HepG2 (cell line): ENCODE measurements around the gene CRADD. TPM values are rescaled to one million over a fixed set of nuclear protein-coding genes. Genes with fewer than 3 reads are reported as not detected.

Experiments
- ATAC-seq: fragments of 200-7000 bp; cut with Tn5 transposase; 3 replicates; pipeline ENCODE4 v1.9.1; 2020; ENCODE audit warnings: mild to moderate bottlenecking, moderate library complexity
- BruUV-seq: library from RNA; stranded (reverse); fragments of 400-500 nt; replicated peaks from 2 replicates; lab custom pipeline; 2021; lab: Mats Ljungman, UMichigan
- CTCF ChIA-PET: fragments of 300-600 bp; formaldehyde crosslinking; extraction: SDS; loops from one replicate; lab custom pipeline; 2021; ENCODE audit warnings: low total read pairs, inconsistent platforms, low intra/inter-chr PET ratio; lab: Yijun Ruan, JAX
- POLR2A ChIA-PET: fragments of 350-600 bp; sonication (Branson Sonifier 250); formaldehyde crosslinking; loops from one replicate; lab custom pipeline; 2020; ENCODE audit warnings: antibody characterized with exemption, inconsistent platforms; lab: Yijun Ruan, JAX
- DNase-seq: peaks from one replicate; pipeline ENCODE4 v3.0.0-alpha.2; 2015; ENCODE audit warnings: low spot score
- FAIRE-seq: peaks from 3 replicates; lab custom pipeline; 2011; peaks lifted over from hg19 to GRCh38; lab: Jason Lieb, UNC
- H2AFZ ChIP-seq: one replicate; pipeline ENCODE4 v1.6.1; 2011; ENCODE audit warnings: low read length, inconsistent platforms
- H3K27ac ChIP-seq: fragments of 300-600 bp; 3 replicates; pipeline ENCODE4 v1.8.0; 2011; ENCODE audit warnings: mixed run types, mild to moderate bottlenecking, mixed read lengths, low read length, inconsistent platforms; ENCODE audit not compliant: insufficient read depth; ENCODE audit errors: extremely low read length
- H3K27me3 ChIP-seq, 2 experiments: fragments of 200-600 bp in 1 of 2; 2 replicates in 1 of 2; 3 replicates in 1 of 2; pipeline versions ENCODE4 v1.6.0 to v1.8.0; 2011; ENCODE audit warnings: low read length in 2 of 2, mild to moderate bottlenecking in 2 of 2, moderate library complexity in 2 of 2, inconsistent platforms in 1 of 2; ENCODE audit not compliant: insufficient read depth in 2 of 2, control insufficient read depth in 1 of 2
- H3K36me3 ChIP-seq, 2 experiments: fragments of 200-600 bp in 1 of 2; replicated peaks in 1 of 2; 2 replicates in 1 of 2; 3 replicates in 1 of 2; pipeline versions ENCODE4 v1.5.1 to v1.8.0; 2011; ENCODE audit warnings: low read length in 2 of 2, inconsistent platforms in 1 of 2; ENCODE audit not compliant: insufficient read depth in 2 of 2, control insufficient read depth in 1 of 2
- H3K4me1 ChIP-seq: 2 replicates; pipeline ENCODE4 v1.5.1; 2012; ENCODE audit warnings: low read length, inconsistent platforms; ENCODE audit not compliant: insufficient read depth
- H3K4me2 ChIP-seq: 2 replicates; pipeline ENCODE4 v1.6.0; 2011; ENCODE audit warnings: low read depth, low read length, inconsistent platforms
- H3K4me3 ChIP-seq, 3 experiments: fragments of 200-600 bp in 1 of 3; sonication (generic), shearing (Covaris generic) in 1 of 3; replicated peaks in 1 of 3; 2 replicates each; pipeline ENCODE4 v1.5.1; 2011 to 2016; ENCODE audit warnings: low read length in 3 of 3, inconsistent platforms in 2 of 3, low read depth in 2 of 3, mild to moderate bottlenecking in 2 of 3, control low read depth in 1 of 3, mixed read lengths in 1 of 3; ENCODE audit not compliant: insufficient read depth in 1 of 3
- H3K79me2 ChIP-seq: one replicate; pipeline ENCODE4 v1.6.1; 2011; ENCODE audit warnings: low read length, inconsistent platforms; ENCODE audit not compliant: insufficient read depth
- H3K9ac ChIP-seq: 2 replicates; pipeline ENCODE4 v1.6.0; 2011; ENCODE audit warnings: mild to moderate bottlenecking, low read depth, low read length, inconsistent platforms; ENCODE audit not compliant: insufficient read depth
- H3K9me3 ChIP-seq: 2 replicates; pipeline ENCODE4 v1.5.1; 2012; ENCODE audit warnings: mild to moderate bottlenecking, low read length
- H4K20me1 ChIP-seq: 2 replicates; pipeline ENCODE4 v1.6.0; 2011; ENCODE audit warnings: inconsistent platforms, mild to moderate bottlenecking, low read length, moderate library complexity; ENCODE audit not compliant: insufficient read depth
- MAFF ChIP-seq: IDR thresholded peaks from 2 replicates; pipeline ENCODE4 v1.6.1; 2011; ENCODE audit warnings: low read depth, low read length, improper control_type of control experiment
- UBTF ChIP-seq: sonication (generic); formaldehyde crosslinking; IDR thresholded peaks from 2 replicates; pipeline ENCODE4 v1.4.0; 2020; ENCODE audit warnings: mild to moderate bottlenecking, missing genetic modification reagents
- ZBTB21 ChIP-seq: sonication (generic); formaldehyde crosslinking; IDR thresholded peaks from 2 replicates; pipeline ENCODE4 v1.4.0; 2020; ENCODE audit warnings: missing genetic modification reagents
- ZBTB44 ChIP-seq: sonication (generic); formaldehyde crosslinking; IDR thresholded peaks from 2 replicates; pipeline ENCODE4 v1.4.0; 2020; ENCODE audit warnings: missing genetic modification reagents
- ZFAT ChIP-seq: sonication (generic); formaldehyde crosslinking; conservative IDR thresholded peaks from 2 replicates; pipeline ENCODE4 v1.8.1; 2023; ENCODE audit warnings: missing genetic modification reagents, inconsistent platforms
- ZNF232 ChIP-seq: sonication (generic); formaldehyde crosslinking; IDR thresholded peaks from 2 replicates; pipeline ENCODE4 v1.4.0; 2020; ENCODE audit warnings: missing genetic modification reagents, borderline replicate concordance
- ZNF264 ChIP-seq: sonication (generic); formaldehyde crosslinking; IDR thresholded peaks from 2 replicates; pipeline ENCODE4 v1.4.0; 2020; ENCODE audit warnings: missing genetic modification reagents
- ZNF44 ChIP-seq: sonication (generic); formaldehyde crosslinking; IDR thresholded peaks from 2 replicates; pipeline ENCODE4 v1.5.1; 2020; ENCODE audit warnings: mild to moderate bottlenecking, missing genetic modification reagents
- in situ Hi-C: cut with HindIII; loops from 2 replicates; pipeline ENCODE4 v1.10.0; 2017; ENCODE audit warnings: low pct_unique_long_range_greater_than_20kb; ENCODE audit not compliant: extremely low pct_ligation_motif_present
- intact Hi-C: fragments of 100-400 bp; cut with micrococcal nuclease; formaldehyde crosslinking; loops from one replicate; pipeline ENCODE4 v1.10.0; 2022; ENCODE audit not compliant: unreplicated experiment
- polyA plus RNA-seq, 8 experiments: library from polyadenylated mRNA; depleted of rRNA in 3 of 8; stranded (reverse) in 7 of 8; unstranded in 1 of 8; fragments of >200 nt; fragmentation: Illumina TruSeq in 4 of 8; extraction: Trizol in 4 of 8; gene quantifications; 2 replicates each; pipeline versions ENCODE4 v1.2.1 to v1.2.3, GENCODE V29; 2011 to 2016; ENCODE audit warnings: low read depth in 4 of 8, missing spikeins in 1 of 8, mixed read lengths in 1 of 8; ENCODE audit not compliant: insufficient read depth in 1 of 8
- total RNA-seq, 5 experiments: library from RNA; depleted of rRNA; stranded (reverse); fragments of >200 nt; fragmentation: Illumina TruSeq; extraction: Trizol; gene quantifications; 2 replicates each; pipeline ENCODE4 v1.2.3, GENCODE V29; 2016; ENCODE audit warnings: low read depth in 1 of 5
- TF ChIP-seq, protein P1 (sequence below): sonication (generic); formaldehyde crosslinking; IDR thresholded peaks from 2 replicates; pipeline ENCODE4 v1.8.0; 2022; ENCODE audit warnings: mild to moderate bottlenecking, missing genetic modification reagents, borderline replicate concordance
- TF ChIP-seq, protein P2 (sequence below): sonication (generic); formaldehyde crosslinking; IDR thresholded peaks from 2 replicates; pipeline ENCODE4 v1.5.0; 2020; ENCODE audit warnings: missing genetic modification reagents

CRADD gene
- total and polyA plus RNA-seq, 2 of the 13 experiments (the other 11 are each of a cell fraction or from before 2014, with no cell fraction given): 12.4 to 18.8 TPM

DNA sequence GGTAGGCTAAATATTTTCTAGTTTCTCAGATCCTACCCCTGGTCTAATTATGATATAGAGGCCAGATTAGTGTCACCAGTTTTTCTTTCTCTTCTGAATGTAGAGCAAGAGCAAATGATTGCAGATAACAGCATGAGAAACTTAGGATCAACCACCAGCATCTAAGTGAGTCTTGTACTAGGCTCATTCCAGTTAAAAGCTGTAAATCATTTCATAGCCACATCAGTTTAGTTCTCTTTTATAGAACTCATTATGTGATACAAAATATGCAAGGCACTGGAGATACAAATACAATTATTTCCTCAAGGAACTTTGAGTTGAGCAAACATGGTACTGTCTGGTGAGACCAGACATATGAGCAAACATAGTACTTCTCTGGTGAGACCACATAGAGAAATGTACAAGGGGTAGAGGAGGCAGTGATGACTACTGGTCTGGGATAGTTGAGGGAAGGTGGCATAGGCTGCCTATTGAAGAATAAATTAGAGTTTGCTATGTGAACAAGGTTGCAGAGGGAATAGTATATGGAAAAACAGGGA lies 59.5 kb downstream of the CRADD start:
- Histone ChIP-seq H3K36me3 (no peaks in the 10 kb centered on the region), H4K20me1 (no peaks in the 10 kb centered on the region), H2AFZ (no peak overlapping the region), H3K4me1 (peaks cover 28% of the 10 kb centered on the region), H3K9ac (no peak overlapping the region), H3K79me2 (no peaks in the 10 kb centered on the region), H3K9me3 (no peaks in the 10 kb centered on the region), H3K27ac (no peak overlapping the region), H3K4me3 (no peak overlapping the region), H3K4me2 (no peak overlapping the region), H3K27me3 (no peaks in the 10 kb centered on the region)
- ChIA-PET CTCF (no interaction called here), POLR2A (no interaction called here)
- intact Hi-C loops: no loop called here
- no peak for DNase-seq
- FAIRE-seq: no peak
- BruUV-seq: no TSS peak
- in situ Hi-C loops: no loop called here
- no peak for ATAC-seq
- no peak for TF ChIP-seq ZBTB44 (CRISPR knock-in tag)
- TF ChIP-seq, protein P1, sequence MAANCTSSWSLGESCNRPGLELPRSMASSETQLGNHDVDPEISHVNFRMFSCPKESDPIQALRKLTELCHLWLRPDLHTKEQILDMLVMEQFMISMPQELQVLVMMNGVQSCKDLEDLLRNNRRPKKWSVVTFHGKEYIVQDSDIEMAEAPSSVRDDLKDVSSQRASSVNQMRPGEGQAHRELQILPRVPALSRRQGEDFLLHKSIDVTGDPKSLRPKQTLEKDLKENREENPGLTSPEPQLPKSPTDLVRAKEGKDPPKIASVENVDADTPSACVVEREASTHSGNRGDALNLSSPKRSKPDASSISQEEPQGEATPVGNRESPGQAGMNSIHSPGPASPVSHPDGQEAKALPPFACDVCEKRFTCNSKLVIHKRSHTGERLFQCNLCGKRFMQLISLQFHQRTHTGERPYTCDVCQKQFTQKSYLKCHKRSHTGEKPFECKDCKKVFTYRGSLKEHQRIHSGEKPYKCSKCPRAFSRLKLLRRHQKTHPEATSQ: no peak
- no peak for TF ChIP-seq MAFF
- TF ChIP-seq ZFAT (CRISPR knock-in tag): no peak
- TF ChIP-seq, protein P2, sequence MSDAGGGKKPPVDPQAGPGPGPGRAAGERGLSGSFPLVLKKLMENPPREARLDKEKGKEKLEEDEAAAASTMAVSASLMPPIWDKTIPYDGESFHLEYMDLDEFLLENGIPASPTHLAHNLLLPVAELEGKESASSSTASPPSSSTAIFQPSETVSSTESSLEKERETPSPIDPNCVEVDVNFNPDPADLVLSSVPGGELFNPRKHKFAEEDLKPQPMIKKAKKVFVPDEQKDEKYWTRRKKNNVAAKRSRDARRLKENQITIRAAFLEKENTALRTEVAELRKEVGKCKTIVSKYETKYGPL (CRISPR knock-in tag): no peak
- no peak for TF ChIP-seq ZNF232 (CRISPR knock-in tag)
- no peak for TF ChIP-seq ZNF44 (CRISPR knock-in tag)
- TF ChIP-seq UBTF (CRISPR knock-in tag): no peak
- no peak for TF ChIP-seq ZBTB21 (CRISPR knock-in tag)
- no peak for TF ChIP-seq ZNF264 (CRISPR knock-in tag)
